Astrocyte of the spinal cord (primary cell): ENCODE data around the gene PRDM5.

Experiments
- DNase-seq: peaks from one replicate; pipeline ENCODE4 v3.0.0; 2011; ENCODE audit warnings: low read depth, low spot score
- H3K4me3 ChIP-seq: 2 replicates; pipeline ENCODE4 v1.5.1; 2011; ENCODE audit warnings: low read depth, mild to moderate bottlenecking, low read length, moderate library complexity
- CTCF ChIP-seq: IDR thresholded peaks from 2 replicates; pipeline ENCODE4 v1.5.1; 2012; ENCODE audit warnings: low read depth, mild to moderate bottlenecking, low read length, inconsistent platforms
- in situ Hi-C: cut with HindIII; loops from 2 replicates; pipeline ENCODE4 v1.10.0; 2017; ENCODE audit warnings: low sequenced_read_pairs

Gene PRDM5

GRCh38 chr4:120842031-120842430, 80.5 kb downstream of the PRDM5 start:
- TF ChIP-seq CTCF: no peak
- in situ Hi-C loops: no loop called here
- H3K4me3 ChIP-seq: no peak overlapping the region
- peak; percentile 69 for DNase-seq

- peak; percentile 22 for DNase-seq
- no peak overlapping the region for H3K4me3 ChIP-seq
- no peak for TF ChIP-seq CTCF
- in situ Hi-C loops: no loop called here
Measured at GRCh38 chr4:120841580-120841979, 80.9 kb downstream of the PRDM5 start.

GRCh38 chr4:120839974-120840751, 82.4 kb downstream of the PRDM5 start:
- no peak for TF ChIP-seq CTCF
- H3K4me3 ChIP-seq: no peak overlapping the region
- in situ Hi-C loops: no loop called here
- DNase-seq: no peak

GRCh38 chr4:120839334-120839973, 83.1 kb downstream of the PRDM5 start:
- no peak for TF ChIP-seq CTCF
- in situ Hi-C loops: no loop called here
- no peak for DNase-seq
- no peak overlapping the region for H3K4me3 ChIP-seq

- in situ Hi-C loops: no loop called here
- H3K4me3 ChIP-seq: no peak overlapping the region
- no peak for DNase-seq
- TF ChIP-seq CTCF: no peak
Measured at GRCh38 chr4:120838784-120839183, 83.7 kb downstream of the PRDM5 start.

- in situ Hi-C loops: no loop called here
- TF ChIP-seq CTCF: no peak
- DNase-seq: no peak
- H3K4me3 ChIP-seq: no peak overlapping the region
Measured at GRCh38 chr4:120837656-120838055, 84.9 kb downstream of the PRDM5 start.
